GM18873 (cell line): ENCODE results near the gene SUGCT.
"Not testable (repeated sequence)": the region's sequence is repeated elsewhere in the genome, so short reads cannot be mapped to it uniquely, and the experiment has no call there.

ENCODE experiments used
- ATAC-seq: cut with Tn5 transposase; IDR thresholded peaks from one replicate; pipeline ENCODE4 v1.9.1; 2021; ENCODE audit warnings: mild to moderate bottlenecking, moderate library complexity, moderate number of reproducible peaks; ENCODE audit not compliant: unreplicated experiment, low FRiP score

The SUGCT gene

GRCh38 chr7:40380111-40380510 lies 245.3 kb downstream of the SUGCT start:
- no peak for ATAC-seq

DNA sequence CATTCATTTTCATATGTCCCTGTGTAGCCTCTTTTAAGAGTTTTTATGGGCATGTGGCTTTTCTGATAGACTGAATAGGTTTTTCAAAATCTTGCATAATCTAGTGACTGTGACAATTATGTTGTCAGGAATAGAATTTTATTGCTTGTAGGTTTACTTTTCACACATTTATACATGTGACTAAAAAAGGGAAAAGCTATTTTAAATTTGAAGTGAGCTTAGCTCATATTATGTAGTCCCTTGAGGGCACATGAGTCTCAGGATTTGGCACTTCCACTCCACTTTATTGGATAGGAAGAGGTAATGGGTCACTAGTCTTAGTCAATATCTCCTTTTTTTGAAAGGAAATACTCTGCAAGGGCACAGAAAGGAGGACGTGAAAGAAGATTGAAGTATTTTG lies 247.3 kb downstream of the SUGCT start:
- ATAC-seq, result no peak

DNA sequence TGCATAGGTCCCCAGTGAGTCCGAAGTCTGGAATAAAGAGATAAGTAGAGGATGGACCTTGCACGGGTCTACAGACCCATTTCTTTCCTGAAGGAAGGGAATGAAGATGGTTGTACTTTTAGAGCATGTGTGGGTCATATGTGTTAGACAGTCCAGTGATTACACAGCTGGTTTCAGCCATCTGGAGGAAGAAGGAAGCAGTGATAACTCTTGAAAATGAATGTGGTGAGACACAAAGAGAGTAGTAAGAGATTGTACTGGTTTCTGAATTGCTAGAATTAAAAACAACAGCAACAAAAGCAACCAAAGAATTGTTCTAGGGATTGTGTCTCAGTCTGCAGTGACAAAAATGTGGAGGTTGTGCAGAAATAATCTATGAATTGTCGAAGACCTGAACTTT lies 258.9 kb downstream of the SUGCT start:
- ATAC-seq, result no peak

GRCh38 chr7:40394400-40394799 lies 259.6 kb downstream of the SUGCT start:
- ATAC-seq, result no peak

GRCh38 chr7:40400525-40400924 lies 265.7 kb downstream of the SUGCT start:
- no peak for ATAC-seq

- no peak for ATAC-seq
Observed at GRCh38 chr7:40401406-40401805, 266.6 kb downstream of the SUGCT start.

- no peak for ATAC-seq
Observed at GRCh38 chr7:40402661-40403060, 267.9 kb downstream of the SUGCT start.

DNA sequence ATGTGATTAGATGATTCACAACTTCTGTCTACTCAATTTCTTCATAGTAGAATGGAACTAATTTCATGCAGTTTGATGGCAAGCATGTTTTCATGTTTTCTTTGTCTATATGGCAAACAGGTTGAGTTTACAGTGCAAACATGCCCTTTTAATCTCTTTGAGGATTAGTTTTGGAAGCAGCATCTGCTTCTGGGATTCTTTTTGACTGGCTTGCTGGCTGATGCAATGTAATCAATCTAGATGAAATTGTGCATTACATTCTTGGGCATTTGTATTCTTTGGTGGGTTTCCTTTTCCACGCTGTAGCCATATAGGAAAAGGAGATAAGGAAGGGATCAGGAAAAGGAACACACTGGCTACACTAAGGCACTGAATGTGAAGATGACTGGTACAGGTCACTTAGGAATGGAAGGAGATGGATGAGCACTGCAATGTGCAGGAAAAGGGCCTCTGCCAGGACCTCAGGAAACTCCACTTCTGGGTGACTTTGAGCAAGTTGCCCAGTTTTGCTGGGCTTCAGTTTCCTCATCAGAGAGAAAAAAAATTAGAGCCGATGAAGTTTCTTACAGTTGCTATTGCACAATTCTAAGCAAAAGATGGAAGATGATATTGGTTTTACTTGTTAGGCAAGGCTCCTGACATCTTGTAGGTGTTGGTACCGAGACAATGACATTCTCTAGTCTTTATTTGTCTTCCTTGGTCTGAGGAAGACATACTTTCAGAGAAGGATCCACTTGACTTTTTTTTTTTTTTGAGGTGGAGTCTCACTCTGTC lies 269.1 kb downstream of the SUGCT start:
- ATAC-seq, result no peak

DNA sequence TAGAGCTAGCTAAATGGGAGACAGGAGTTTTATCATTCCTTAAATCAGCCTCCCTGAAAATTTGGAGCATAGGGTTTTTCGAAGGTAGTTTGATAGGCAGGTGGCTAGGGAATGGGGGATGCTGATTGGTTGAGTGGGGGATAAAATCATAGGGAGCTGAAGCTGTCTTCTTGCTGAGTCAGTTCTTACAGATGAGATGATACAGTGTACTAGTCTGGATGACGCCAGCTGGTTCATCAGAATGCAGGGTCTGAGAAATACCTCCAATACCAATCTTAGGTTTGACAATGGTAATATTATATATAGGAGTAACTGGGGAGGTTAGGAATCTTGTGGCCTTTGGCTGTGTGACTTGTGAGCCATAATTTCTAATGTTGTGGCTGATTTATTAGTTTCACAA lies 271.2 kb downstream of the SUGCT start:
- ATAC-seq, result no peak

- ATAC-seq, result no peak
Observed at GRCh38 chr7:40412323-40412722, 277.5 kb downstream of the SUGCT start.

DNA sequence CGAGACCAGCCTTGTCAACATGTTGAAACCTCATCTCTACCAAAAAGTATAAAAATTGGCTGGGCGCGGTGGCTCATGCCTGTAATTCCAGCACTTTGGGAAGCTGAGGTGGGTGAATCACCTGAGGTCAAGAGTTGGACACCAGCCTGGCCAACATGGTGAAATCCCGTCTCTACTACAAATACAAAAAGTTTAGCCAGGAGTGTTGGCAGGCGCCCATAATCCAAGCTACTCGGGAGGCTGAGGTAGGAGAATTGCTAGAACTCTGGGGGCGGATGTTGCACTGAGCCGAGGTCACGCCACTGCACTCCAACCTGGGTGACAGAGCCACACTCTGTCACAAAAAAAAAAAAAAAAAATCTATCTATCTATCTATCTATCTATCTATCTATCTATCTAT lies 279.9 kb downstream of the SUGCT start:
- ATAC-seq, result not testable (repeated sequence)

- no peak for ATAC-seq
Observed at GRCh38 chr7:40418448-40418847, 283.6 kb downstream of the SUGCT start.

DNA sequence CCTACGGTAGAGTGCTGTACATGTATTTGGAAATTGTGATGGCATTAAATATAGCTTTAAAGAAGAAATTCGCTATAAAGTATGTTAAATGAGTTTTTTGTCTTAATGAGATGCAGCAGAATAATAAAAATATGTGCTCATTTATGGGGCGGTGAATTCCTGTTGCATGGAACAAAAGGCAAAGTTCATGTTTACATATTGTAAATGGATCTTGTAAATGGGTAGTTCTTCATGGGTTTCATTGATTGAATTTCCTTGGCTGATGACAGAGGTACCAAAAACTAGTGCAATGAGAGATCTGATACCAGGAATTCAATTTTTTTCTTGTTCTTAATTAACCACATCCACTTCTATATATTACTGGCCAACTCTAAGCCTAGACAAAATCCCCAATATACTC lies 284.2 kb downstream of the SUGCT start:
- ATAC-seq, result no peak

DNA sequence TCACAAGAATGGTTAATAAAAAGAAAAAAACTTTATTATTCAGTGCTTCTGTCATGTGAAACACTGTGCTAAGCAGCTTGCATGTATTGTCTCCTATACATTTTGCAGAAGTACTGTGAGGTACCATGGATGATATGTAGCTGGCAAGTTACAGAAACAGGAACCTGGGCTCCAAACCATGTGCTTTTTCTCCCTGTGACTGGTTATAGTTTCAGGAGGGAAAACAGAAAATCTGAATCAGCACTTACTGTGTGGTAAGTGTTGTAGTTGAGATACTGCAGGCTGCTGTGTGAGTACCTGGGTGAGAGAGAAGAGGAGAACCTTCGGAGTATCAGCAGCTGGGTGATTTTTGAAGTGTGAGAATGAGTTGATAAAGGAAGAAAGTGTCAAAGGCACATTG lies 285.0 kb downstream of the SUGCT start:
- ATAC-seq, result no peak

DNA sequence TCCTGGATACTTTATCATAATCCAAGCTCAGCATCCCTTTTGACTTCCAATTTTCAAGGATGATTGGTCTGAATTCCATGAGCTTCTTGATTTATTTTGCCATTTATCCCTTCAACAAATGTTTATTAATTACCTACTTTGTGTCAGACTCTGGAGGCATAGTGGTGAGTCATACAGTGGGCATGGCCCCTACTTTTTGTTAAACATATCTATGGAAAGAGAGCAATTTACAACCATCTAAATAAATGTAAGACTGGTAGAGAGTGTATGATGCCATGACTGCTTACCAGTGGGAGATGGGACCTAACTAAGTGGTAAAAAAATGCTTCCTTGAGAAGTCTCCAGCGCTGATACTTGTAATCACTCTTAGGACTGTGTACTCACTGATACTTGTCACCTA lies 286.6 kb downstream of the SUGCT start:
- ATAC-seq, result no peak

GRCh38 chr7:40425696-40426095 lies 290.9 kb downstream of the SUGCT start:
- ATAC-seq, result no peak

DNA sequence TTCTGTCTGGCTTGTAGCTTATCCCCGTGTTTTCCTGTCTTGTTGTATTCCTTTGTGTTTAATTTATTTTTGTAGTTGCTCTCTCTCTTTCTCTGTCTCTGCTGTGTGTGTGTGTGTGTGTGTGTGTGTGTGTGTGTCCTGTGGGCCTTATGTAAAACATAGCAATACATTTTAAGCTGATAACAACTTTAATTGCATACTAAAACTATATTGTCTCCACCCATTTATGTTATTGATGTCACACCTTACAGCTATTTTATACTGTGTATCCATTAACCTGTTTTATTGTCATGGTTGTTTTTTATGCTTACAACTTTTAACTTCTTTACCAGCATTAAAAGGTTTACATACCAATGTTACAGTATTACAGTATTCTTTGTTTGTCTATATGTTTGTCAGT lies 293.6 kb downstream of the SUGCT start:
- ATAC-seq, result no peak

GRCh38 chr7:40429826-40430225 lies 295.0 kb downstream of the SUGCT start:
- no peak for ATAC-seq

DNA sequence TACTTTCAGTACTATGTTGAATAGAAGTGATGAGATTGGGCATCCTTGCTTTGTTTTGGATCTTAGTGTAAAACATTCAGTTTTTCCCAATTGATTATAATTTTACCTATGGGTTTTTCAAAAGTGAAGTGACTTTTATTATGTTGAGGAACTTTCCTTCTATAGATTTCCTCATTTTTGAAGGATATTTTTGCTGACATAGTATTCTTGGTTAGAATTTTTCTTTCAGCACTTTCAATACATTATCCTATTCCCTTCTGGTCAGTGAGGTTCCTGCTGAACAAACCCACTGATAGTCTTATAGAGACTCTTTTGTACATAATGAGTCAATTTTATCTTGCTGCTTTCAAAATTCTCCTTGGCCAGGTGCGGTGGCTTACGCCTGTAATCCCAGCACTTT lies 297.2 kb downstream of the SUGCT start:
- ATAC-seq, result no peak

DNA sequence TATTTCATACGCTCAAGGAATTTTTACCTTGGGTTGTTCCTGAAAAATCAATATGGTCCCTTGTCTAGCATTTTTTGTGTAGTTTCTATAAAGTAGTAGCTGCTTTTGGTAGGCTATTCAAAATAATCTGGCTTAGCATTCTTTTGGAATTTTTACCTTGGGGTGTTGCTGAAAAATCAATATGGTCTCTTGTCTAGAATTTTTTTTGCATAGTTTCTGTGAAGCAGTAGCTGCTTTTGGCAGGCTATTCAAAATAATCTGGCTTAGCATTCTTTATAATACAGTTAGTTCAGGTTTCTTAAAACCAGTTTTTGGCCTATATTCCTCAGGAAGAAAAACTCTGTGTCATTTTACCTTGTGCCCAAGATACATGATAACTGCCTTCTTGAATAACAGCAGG lies 301.9 kb downstream of the SUGCT start:
- ATAC-seq, result no peak

GRCh38 chr7:40437498-40437897 lies 302.7 kb downstream of the SUGCT start:
- ATAC-seq, result no peak

DNA sequence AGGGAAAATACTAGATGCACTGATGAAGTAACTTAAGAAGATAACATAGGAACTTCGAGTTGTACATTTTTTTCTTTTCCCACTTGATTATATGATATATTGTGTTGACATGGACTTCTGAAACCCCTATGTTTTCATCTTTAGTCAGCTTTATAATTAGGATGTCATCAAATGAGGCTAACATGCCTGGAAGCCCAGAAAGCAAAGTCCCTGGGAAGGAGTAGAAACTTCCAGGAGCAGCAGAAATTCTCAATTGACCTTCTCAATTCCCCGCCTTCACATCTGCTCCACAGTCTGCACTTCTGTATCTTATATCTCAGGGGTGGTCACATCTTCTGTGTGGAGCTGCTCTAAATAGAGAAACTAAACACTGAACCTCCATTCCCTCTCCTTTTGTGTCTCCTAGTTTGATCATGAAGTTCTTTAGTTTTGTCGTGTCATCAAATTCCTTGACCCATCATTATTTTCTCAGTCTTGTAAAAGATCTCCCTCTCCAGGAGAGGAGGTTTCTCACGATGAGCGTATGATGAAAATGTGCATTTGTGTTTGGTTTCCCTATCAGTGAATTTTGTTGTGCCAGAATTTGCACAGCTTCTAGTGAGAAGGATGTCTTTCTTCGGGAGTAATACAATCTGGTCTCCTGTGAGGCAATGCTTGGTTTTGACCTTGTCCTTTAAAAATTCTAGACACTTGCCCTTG lies 303.3 kb downstream of the SUGCT start:
- ATAC-seq, result no peak
